ENCODE data around the gene TNPO3. TPM values are rescaled to one million over a fixed set of nuclear protein-coding genes. Genes with fewer than 3 reads are reported as not detected.
"Not testable (repeated sequence)": the region's sequence is repeated elsewhere in the genome, so short reads cannot be mapped to it uniquely, and the experiment has no call there.

The TNPO3 gene
- total RNA-seq, 2 donors from 2014 or later, result 23.9 to 28.0 TPM

- intact Hi-C loops (cut with DNase I), result no loop called here
- no peak for ATAC-seq
- no peak for DNase-seq
Observed at GRCh38 chr7:129032017-129032416, 22.9 kb downstream of the TNPO3 start.

DNA sequence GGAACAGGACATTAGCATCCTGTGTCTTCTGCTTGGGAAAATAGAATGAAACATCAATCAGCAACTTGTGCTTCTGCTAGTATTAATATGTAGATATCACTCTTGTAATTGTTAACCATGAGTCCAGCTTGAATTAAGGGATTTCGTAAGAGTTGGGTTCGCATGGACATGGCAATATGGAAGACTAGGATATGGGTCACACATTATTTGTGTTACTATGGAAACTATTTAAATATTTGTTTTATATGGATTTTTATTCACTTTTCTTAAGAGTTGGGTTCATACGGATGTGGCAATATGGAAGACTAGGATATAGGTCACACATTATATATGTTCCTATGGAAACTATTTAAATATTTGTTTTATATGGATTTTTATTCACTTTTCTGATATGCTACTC lies 24.5 kb downstream of the TNPO3 start:
- intact Hi-C loops (cut with DNase I), result no loop called here
- no peak for ATAC-seq
- DNase-seq, result no peak

- intact Hi-C loops (cut with DNase I), result no loop called here
- ATAC-seq (no peak), DNase-seq (no peak)
Observed at GRCh38 chr7:129024125-129024524, 30.8 kb downstream of the TNPO3 start.

GRCh38 chr7:129021656-129022055 lies 33.3 kb downstream of the TNPO3 start:
- no peak for DNase-seq
- intact Hi-C loops (cut with DNase I), result no loop called here
- no peak for ATAC-seq

DNA sequence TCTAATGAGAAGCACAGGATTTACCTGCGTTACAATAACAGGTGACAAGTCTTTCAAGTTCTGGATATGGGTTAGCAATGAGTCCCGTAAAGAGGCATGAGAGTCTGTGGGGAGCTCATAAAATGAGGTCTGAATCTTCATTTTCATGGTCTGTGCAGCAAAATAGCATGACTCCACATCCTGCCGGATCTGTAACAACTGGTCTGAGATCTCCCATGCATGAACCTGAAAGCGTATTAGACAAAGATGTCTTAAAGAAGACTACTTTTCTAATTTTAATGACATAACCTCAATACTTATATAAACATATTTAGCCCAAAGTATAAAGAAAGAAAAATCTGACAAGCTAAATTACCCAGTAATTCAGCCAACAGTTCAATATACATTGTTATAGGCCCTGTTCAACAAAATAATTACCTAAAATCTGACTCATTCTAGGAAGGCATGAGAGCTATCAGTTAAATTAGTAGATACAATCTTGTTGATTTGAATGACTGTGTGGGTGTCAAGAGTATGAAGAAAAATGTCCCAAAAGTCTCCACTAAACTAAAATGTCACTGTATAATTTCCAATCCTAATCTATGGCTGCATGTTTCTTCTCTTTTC lies 36.9 kb downstream of the TNPO3 start:
- intact Hi-C loops (cut with DNase I), result no loop called here
- ATAC-seq (no peak), DNase-seq (no peak)

- DNase-seq (no peak), ATAC-seq (no peak)
- intact Hi-C loops (cut with DNase I), result no loop called here
Observed at GRCh38 chr7:129017264-129017663, 37.6 kb downstream of the TNPO3 start.

DNA sequence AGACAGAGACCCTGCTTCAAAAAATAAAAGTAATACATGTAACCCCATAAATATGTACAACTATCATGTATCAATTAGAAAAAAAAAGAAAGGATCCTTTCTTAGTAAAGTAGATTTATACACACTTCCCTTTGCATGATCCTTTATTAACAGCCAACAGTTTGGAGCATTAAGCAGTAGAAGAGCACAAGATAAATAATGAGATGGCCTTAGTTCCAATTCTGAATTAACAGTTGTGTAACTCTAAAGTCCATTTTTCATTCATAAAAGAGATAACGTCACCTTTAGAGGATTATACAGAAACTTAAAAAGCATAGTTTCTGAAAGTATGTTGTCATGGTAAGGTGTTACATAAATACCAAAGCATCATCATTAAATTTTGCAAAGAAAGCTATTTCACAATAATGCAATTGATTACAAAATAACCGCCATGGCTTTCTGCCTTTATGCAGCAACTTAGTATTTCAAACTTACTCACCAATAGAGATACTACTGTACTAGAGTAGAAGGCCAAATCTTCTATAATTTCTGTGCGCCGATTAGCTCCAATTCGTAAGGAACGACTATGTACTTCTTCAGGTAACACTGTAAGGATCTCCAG lies 40.3 kb downstream of the TNPO3 start:
- DNase-seq (no peak), ATAC-seq (no peak)
- intact Hi-C loops (cut with DNase I), result no loop called here

DNA sequence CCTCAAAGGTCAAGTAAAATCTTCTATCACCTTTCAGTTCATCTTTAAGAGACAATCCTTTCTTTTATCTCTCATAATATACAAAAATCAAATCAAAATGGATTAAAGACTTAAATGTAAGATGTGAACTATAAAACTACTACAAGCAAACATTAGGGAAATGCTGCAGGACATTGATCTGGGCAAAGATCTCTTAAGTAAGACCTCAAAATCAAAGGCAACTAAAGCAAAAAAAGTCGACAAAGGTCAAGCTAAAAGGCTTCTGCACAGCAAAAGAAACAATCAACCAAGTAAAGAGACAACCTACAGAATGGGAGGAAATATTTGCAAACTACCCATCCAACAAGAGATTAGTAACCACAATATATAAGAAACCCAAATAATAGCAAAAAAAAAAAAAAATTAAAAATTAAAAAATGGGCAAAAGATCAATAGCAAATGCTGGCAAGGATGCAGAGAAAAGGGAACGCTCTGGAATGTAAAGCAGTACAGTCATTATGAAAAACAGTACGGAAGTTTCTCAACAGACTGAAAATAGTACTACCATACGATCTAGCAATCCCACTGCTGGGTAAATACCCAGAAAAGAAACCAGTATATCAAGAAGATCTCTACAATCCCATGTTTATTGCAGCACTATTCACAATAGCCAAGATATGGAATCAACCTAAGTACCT lies 41.7 kb downstream of the TNPO3 start:
- no peak for DNase-seq
- ATAC-seq, result no peak
- intact Hi-C loops (cut with DNase I), result no loop called here

GRCh38 chr7:129012641-129013040 lies 42.3 kb downstream of the TNPO3 start:
- ATAC-seq (no peak), DNase-seq (no peak)
- intact Hi-C loops (cut with DNase I), result no loop called here

- ATAC-seq (no peak), DNase-seq (no peak)
- intact Hi-C loops (cut with DNase I), result no loop called here
Observed at GRCh38 chr7:129010075-129010474, 44.8 kb downstream of the TNPO3 start.

DNA sequence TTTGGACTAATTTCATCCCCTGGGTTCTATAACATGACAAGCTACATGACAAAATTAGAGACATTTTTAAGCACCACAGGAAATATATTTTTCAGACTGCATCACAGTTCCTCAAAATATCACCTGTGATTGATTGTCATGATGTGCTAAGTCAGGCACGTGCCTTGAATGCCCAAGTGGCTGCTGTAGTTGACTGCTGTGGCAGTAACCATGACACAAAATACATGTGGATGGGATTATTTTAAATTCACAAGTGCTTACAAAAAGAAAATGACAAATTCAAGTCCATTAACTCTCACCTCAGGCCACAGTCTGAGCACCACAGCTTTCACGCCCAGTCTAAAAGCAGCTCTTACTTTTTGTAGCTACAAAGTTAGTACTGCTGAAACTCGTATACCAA lies 45.5 kb downstream of the TNPO3 start:
- intact Hi-C loops (cut with DNase I), result no loop called here
- DNase-seq (no peak), ATAC-seq (no peak)

GRCh38 chr7:129008645-129009414 lies 46.1 kb downstream of the TNPO3 start:
- intact Hi-C loops (cut with DNase I), result no loop called here
- DNase-seq (no peak), ATAC-seq (no peak)

DNA sequence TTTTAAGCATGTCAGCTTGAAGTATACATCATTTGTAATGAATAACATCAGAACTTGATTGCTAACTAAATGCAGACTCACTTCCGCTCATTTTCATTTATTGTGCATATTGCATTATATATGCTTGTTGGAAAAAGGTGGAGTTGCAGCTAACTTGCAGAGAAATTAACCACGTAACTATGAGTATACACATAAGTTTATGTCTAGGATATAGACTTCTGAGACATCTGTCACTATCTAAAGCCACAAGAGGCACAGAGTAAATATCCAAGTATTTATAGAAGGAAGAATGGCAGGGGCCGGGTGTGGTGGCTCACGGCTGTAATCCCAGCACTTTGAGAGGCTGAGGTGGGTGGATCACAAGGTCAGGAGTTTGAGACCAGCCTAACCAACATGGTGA lies 47.3 kb downstream of the TNPO3 start:
- ATAC-seq (no peak), DNase-seq (no peak)
- intact Hi-C loops (cut with DNase I), result no loop called here

- ATAC-seq (no peak), DNase-seq (no peak)
- intact Hi-C loops (cut with DNase I), result no loop called here
Observed at GRCh38 chr7:129006636-129007414, 48.1 kb downstream of the TNPO3 start.

GRCh38 chr7:129005186-129005585 lies 49.7 kb downstream of the TNPO3 start:
- ATAC-seq (no peak), DNase-seq (no peak)
- intact Hi-C loops (cut with DNase I), result no loop called here

GRCh38 chr7:128997181-128997580 lies 57.7 kb downstream of the TNPO3 start:
- intact Hi-C loops (cut with DNase I), result no loop called here
- ATAC-seq, result peak in 1 of 2 donors; percentile 75
- no peak for DNase-seq

GRCh38 chr7:128994560-128994959 lies 60.4 kb downstream of the TNPO3 start:
- ATAC-seq; DNase-seq; intact Hi-C loops (cut with DNase I): not testable (repeated sequence)

- intact Hi-C loops (cut with DNase I), result no loop called here
- no peak for ATAC-seq
Observed at GRCh38 chr7:128993419-128993818, 61.5 kb downstream of the TNPO3 start.

GRCh38 chr7:128989961-128990360 lies 65.0 kb downstream of the TNPO3 start:
- DNase-seq, result no peak
- no peak for ATAC-seq
- intact Hi-C loops (cut with DNase I), result no loop called here

More at GRCh38 chr7:128993419-128993818, 61.5 kb downstream of the TNPO3 start:
- no peak for DNase-seq

Measured in left cardiac atrium (tissue), 4 donors.